ENCODE data around the gene EPOP. TPM values are rescaled to one million over a fixed set of nuclear protein-coding genes. Genes with fewer than 3 reads are reported as not detected.
A peak's percentile ranks its signal among the peaks of the same experiment; 100 is the strongest.

Gene EPOP
- total and polyA plus RNA-seq, 2 of the 13 experiments (the other 11 are each of a cell fraction or from before 2014, with no cell fraction given), result 14.7 to 37.8 TPM

- TF ChIP-seq ZBTB1 (CRISPR knock-in tag; IDR thresholded peaks at IDR 0.05; ENCODE audit: borderline replicate concordance), result 0 out of 2 replicates have a peak, but pooled peaks have one; percentile 8
- TF ChIP-seq RBM39 (IDR thresholded peaks at IDR 0.05; ENCODE audit: low read depth, low read length, poor library complexity, severe bottlenecking), result peak; percentile 18
- no peak for TF ChIP-seq ZNF790 (CRISPR knock-in tag; IDR thresholded peaks at IDR 0.05; ENCODE audit: borderline replicate concordance)
- TF ChIP-seq ZNF136 (CRISPR knock-in tag; IDR thresholded peaks at IDR 0.05; ENCODE audit: low read depth), result no peak
- 0 out of 2 replicates have a peak, but pooled peaks have one; percentile 57 for TF ChIP-seq ZNF280D (CRISPR knock-in tag; IDR thresholded peaks at IDR 0.05)
- TF ChIP-seq TARDBP (CRISPR knock-in tag; IDR thresholded peaks at IDR 0.05), result 0 out of 2 replicates have a peak, but pooled peaks have one; percentile 39
- no peak for TF ChIP-seq ATF7 (IDR thresholded peaks at IDR 0.05)
- peak; percentile 45; the same call in 1 of the 2 replicates for TF ChIP-seq ATF7 (CRISPR knock-in tag; IDR thresholded peaks at IDR 0.05)
- no peak for TF ChIP-seq ZNF329 (CRISPR knock-in tag; IDR thresholded peaks at IDR 0.05; ENCODE audit: low read depth)
- no peak for TF ChIP-seq PCBP1 (IDR thresholded peaks at IDR 0.05; ENCODE audit: borderline replicate concordance, low read depth, low read length)
- peak; percentile 49 for TF ChIP-seq HNRNPLL (IDR thresholded peaks at IDR 0.05; ENCODE audit: low read depth, low read length, poor library complexity, severe bottlenecking)
- TF ChIP-seq, protein P1, sequence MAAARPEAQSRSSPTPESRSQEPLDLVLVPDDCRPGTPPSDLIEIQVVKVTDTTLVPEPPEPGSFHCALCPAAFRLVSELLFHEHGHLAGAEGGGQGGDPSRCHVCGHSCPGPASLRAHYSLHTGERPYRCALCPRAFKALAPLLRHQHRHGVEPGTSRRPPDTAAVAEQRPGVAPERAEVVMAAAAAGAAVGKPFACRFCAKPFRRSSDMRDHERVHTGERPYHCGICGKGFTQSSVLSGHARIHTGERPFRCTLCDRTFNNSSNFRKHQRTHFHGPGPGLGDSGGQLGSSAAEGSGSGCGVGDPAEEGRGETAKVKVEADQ (CRISPR knock-in tag; IDR thresholded peaks at IDR 0.05; ENCODE audit: borderline replicate concordance), result no peak
- TF ChIP-seq SYNCRIP (IDR thresholded peaks at IDR 0.05; ENCODE audit: insufficient read depth, low read depth, low read length), result no peak
- no peak for TF ChIP-seq FOXP1 (IDR thresholded peaks at IDR 0.05)
- no peak for TF ChIP-seq FOXP1 (CRISPR knock-in tag; IDR thresholded peaks at IDR 0.05)
- TF ChIP-seq ATF7-NPFF (CRISPR knock-in tag; IDR thresholded peaks at IDR 0.05; ENCODE audit: low read depth), result no peak; the same call in 1 of the 2 replicates
- no peak for TF ChIP-seq ZNF576 (CRISPR knock-in tag; IDR thresholded peaks at IDR 0.05)
- no peak for TF ChIP-seq ZNF562 (CRISPR knock-in tag; IDR thresholded peaks at IDR 0.05; ENCODE audit: borderline replicate concordance)
- TF ChIP-seq, protein P2, sequence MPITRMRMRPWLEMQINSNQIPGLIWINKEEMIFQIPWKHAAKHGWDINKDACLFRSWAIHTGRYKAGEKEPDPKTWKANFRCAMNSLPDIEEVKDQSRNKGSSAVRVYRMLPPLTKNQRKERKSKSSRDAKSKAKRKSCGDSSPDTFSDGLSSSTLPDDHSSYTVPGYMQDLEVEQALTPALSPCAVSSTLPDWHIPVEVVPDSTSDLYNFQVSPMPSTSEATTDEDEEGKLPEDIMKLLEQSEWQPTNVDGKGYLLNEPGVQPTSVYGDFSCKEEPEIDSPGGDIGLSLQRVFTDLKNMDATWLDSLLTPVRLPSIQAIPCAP (CRISPR knock-in tag; IDR thresholded peaks at IDR 0.05; ENCODE audit: low read depth), result 0 out of 2 replicates have a peak, but pooled peaks have one; percentile 65
- peak; percentile 68 for TF ChIP-seq ZNF619 (CRISPR knock-in tag; IDR thresholded peaks at IDR 0.05)
- TF ChIP-seq JUND (CRISPR knock-in tag; IDR thresholded peaks at IDR 0.05), result 0 out of 2 replicates have a peak, but pooled peaks have one; percentile 32
- no peak; the same call in 1 of the 2 replicates for TF ChIP-seq ZNF331 (CRISPR knock-in tag; IDR thresholded peaks at IDR 0.05)
- TF ChIP-seq ZNF761 (CRISPR knock-in tag; conservative IDR thresholded peaks at IDR 0.05), result peak; percentile 82; the same call in 1 of the 2 replicates
Observed at GRCh38 chr17:38701504-38702165, 26.9 kb upstream of the EPOP start (continued).
